SK-N-SH (cell line): ENCODE results near the gene LARP1. TPM values are rescaled to one million over a fixed set of nuclear protein-coding genes. Genes with fewer than 3 reads are reported as not detected.
A peak's percentile ranks its signal among the peaks of the same experiment; 100 is the strongest.

Source experiments
- CTCF ChIA-PET: fragments of 300-600, 350-600 bp; formaldehyde crosslinking; extraction: SDS; loops from one replicate; lab custom pipeline; 2021; lab: Yijun Ruan, JAX
- POLR2A ChIA-PET: fragments of 350-600 bp; sonication (Branson Sonifier 250); formaldehyde crosslinking; extraction: SDS; loops from one replicate; lab custom pipeline; 2020; ENCODE audit warnings: antibody characterized with exemption, inconsistent platforms; lab: Yijun Ruan, JAX
- DNase-seq: peaks from one replicate; pipeline ENCODE4 v3.0.0; 2012
- H2AFZ ChIP-seq: fragments of 200-600 bp; sonication (generic); 2 replicates; pipeline ENCODE4 v1.8.1; 2016; ENCODE audit warnings: antibody characterized with exemption, mild to moderate bottlenecking, low read depth
- H3F3A ChIP-seq: fragments of 200-600 bp; sonication (generic); replicated peaks from 2 replicates; pipeline ENCODE3; 2016; ENCODE audit warnings: antibody characterized with exemption, mild to moderate bottlenecking; ENCODE audit not compliant: insufficient read depth
- H3K27ac ChIP-seq, 2 experiments: fragments of 200-500 bp in 1 of 2; fragments of 200-600 bp in 1 of 2; sonication (Bioruptor generic) in 1 of 2; sonication (generic), shearing (Covaris generic) in 1 of 2; 2 replicates each; pipeline versions ENCODE4 v1.5.1 to v1.6.1; 2014 to 2016; ENCODE audit warnings: low read depth in 2 of 2, inconsistent platforms in 1 of 2, low read length in 1 of 2, mild to moderate bottlenecking in 1 of 2, mixed read lengths in 1 of 2
- H3K27me3 ChIP-seq: fragments of 200-600 bp; sonication (generic), shearing (Covaris generic); 2 replicates; pipeline ENCODE4 v1.6.1; 2016; ENCODE audit warnings: mixed run types; ENCODE audit not compliant: insufficient read depth
- H3K36me3 ChIP-seq, 2 experiments: fragments of 200-500 bp in 1 of 2; fragments of 200-600 bp in 1 of 2; sonication (Bioruptor generic) in 1 of 2; sonication (generic) in 1 of 2; replicated peaks in 1 of 2; 2 replicates each; pipeline versions ENCODE3 to v1.5.1; 2014 to 2016; ENCODE audit warnings: low read length in 1 of 2, mild to moderate bottlenecking in 1 of 2; ENCODE audit not compliant: insufficient read depth in 2 of 2, control insufficient read depth in 1 of 2
- H3K4me1 ChIP-seq, 2 experiments: fragments of 200-500 bp in 1 of 2; fragments of 200-600 bp in 1 of 2; sonication (Bioruptor generic) in 1 of 2; sonication (generic), shearing (Covaris generic) in 1 of 2; 2 replicates each; pipeline versions ENCODE4 v1.5.1 to v1.6.1; 2014 to 2016; ENCODE audit warnings: low read depth in 1 of 2, low read length in 1 of 2, mixed run types in 1 of 2; ENCODE audit not compliant: insufficient read depth in 2 of 2, control insufficient read depth in 1 of 2
- H3K4me2 ChIP-seq: fragments of 200-600 bp; sonication (generic), shearing (Covaris generic); 2 replicates; pipeline ENCODE4 v1.6.1; 2017; ENCODE audit warnings: mixed run types
- H3K4me3 ChIP-seq, 2 experiments: fragments of 200-500 bp in 1 of 2; fragments of 200-600 bp in 1 of 2; sonication (Bioruptor generic) in 1 of 2; sonication (generic), shearing (Covaris generic) in 1 of 2; 2 replicates each; pipeline versions ENCODE4 v1.5.1 to v1.8.1; 2014 to 2016; ENCODE audit warnings: low read depth in 2 of 2, inconsistent platforms in 1 of 2, low read length in 1 of 2, mild to moderate bottlenecking in 1 of 2, mixed read lengths in 1 of 2, moderate library complexity in 1 of 2
- H3K79me2 ChIP-seq: fragments of 200-600 bp; sonication (generic); 2 replicates; pipeline ENCODE4 v1.8.1; 2017; ENCODE audit warnings: mild to moderate bottlenecking; ENCODE audit not compliant: insufficient read depth
- H3K9ac ChIP-seq: fragments of 200-600 bp; sonication (generic); 2 replicates; pipeline ENCODE4 v1.6.1; 2017; ENCODE audit warnings: mixed run types
- H3K9me2 ChIP-seq: fragments of 200-600 bp; sonication (generic); 2 replicates; pipeline ENCODE4 v1.6.1; 2017; ENCODE audit warnings: mixed run types
- H3K9me3 ChIP-seq: fragments of 200-600 bp; sonication (generic); 2 replicates; pipeline ENCODE4 v1.6.1; 2017; ENCODE audit warnings: mixed run types, mild to moderate bottlenecking, moderate library complexity
- H4K20me1 ChIP-seq: fragments of 200-600 bp; sonication (generic); 2 replicates; pipeline ENCODE4 v1.6.1; 2017; ENCODE audit warnings: mild to moderate bottlenecking, mixed run types; ENCODE audit not compliant: insufficient read depth
- CHD2 ChIP-seq: fragments of 150-350 bp; IDR thresholded peaks from 2 replicates; pipeline ENCODE4 v1.6.1; 2018; ENCODE audit warnings: low read length; ENCODE audit not compliant: partially characterized antibody
- CTCF ChIP-seq: fragments of 200-600 bp; sonication (generic); IDR thresholded peaks from 2 replicates; pipeline ENCODE4 v1.6.1; 2017; ENCODE audit warnings: antibody characterized with exemption, mild to moderate bottlenecking, moderate library complexity
- ELF1 ChIP-seq: IDR thresholded peaks from 2 replicates; pipeline ENCODE4 v1.4.0; 2012
- EZH2phosphoT487 ChIP-seq: fragments of 200-600 bp; sonication (generic); IDR thresholded peaks from 2 replicates; pipeline ENCODE4 v1.6.1; 2017; ENCODE audit warnings: low read depth, mixed run types, mild to moderate bottlenecking, antibody characterized with exemption, moderate library complexity, borderline replicate concordance
- FOXJ3 ChIP-seq: sonication (generic); formaldehyde crosslinking; IDR thresholded peaks from 2 replicates; pipeline ENCODE4 v1.5.1; 2020; ENCODE audit warnings: mild to moderate bottlenecking, missing genetic modification reagents
- FOXM1 ChIP-seq: IDR thresholded peaks from 2 replicates; pipeline ENCODE4 v1.4.0; 2012; ENCODE audit warnings: low read depth, mild to moderate bottlenecking
- GABPA ChIP-seq: IDR thresholded peaks from 2 replicates; pipeline ENCODE4 v1.4.0; 2012; ENCODE audit warnings: low read depth, mild to moderate bottlenecking
- GATA2 ChIP-seq: sonication (generic); formaldehyde crosslinking; IDR thresholded peaks from 2 replicates; pipeline ENCODE4 v1.5.0; 2020; ENCODE audit warnings: mild to moderate bottlenecking, missing genetic modification reagents
- IRF3 ChIP-seq: fragments of 150-350 bp; IDR thresholded peaks from 2 replicates; pipeline ENCODE4 v1.6.1; 2016; ENCODE audit warnings: mild to moderate bottlenecking, low read depth, low read length
- JUND ChIP-seq: IDR thresholded peaks from 2 replicates; pipeline ENCODE4 v1.4.0; 2012
- MEF2A ChIP-seq: IDR thresholded peaks from 2 replicates; pipeline ENCODE4 v1.4.0; 2012; ENCODE audit warnings: low read depth, borderline replicate concordance
- MXI1 ChIP-seq: IDR thresholded peaks from 2 replicates; pipeline ENCODE4 v1.6.1; 2012; ENCODE audit warnings: mild to moderate bottlenecking, low read depth, low read length, improper control_type of control experiment
- NRF1 ChIP-seq: IDR thresholded peaks from 2 replicates; pipeline ENCODE4 v1.6.1; 2012; ENCODE audit warnings: low read depth, mild to moderate bottlenecking, low read length
- PBX3 ChIP-seq: IDR thresholded peaks from 2 replicates; pipeline ENCODE4; 2012
- POLR2AphosphoS5 ChIP-seq: IDR thresholded peaks from 2 replicates; pipeline ENCODE4 v1.6.1; 2012; ENCODE audit warnings: low read depth, low read length
- RAD21 ChIP-seq: IDR thresholded peaks from 2 replicates; pipeline ENCODE4 v1.6.1; 2012; ENCODE audit warnings: mild to moderate bottlenecking, low read length
- RCOR1 ChIP-seq: fragments of 150-350 bp; IDR thresholded peaks from 2 replicates; pipeline ENCODE4 v1.6.1; 2017; ENCODE audit warnings: antibody characterized with exemption, low read length
- RFX5 ChIP-seq: IDR thresholded peaks from 2 replicates; pipeline ENCODE4 v1.6.1; 2012; ENCODE audit warnings: mild to moderate bottlenecking, improper control_type of control experiment, low read length
- RXRA ChIP-seq: IDR thresholded peaks from 2 replicates; pipeline ENCODE4 v1.4.0; 2012; ENCODE audit warnings: low read depth, mild to moderate bottlenecking, borderline replicate concordance
- SIN3A ChIP-seq: IDR thresholded peaks from 2 replicates; pipeline ENCODE4 v1.6.1; 2012; ENCODE audit warnings: low read depth, mild to moderate bottlenecking, low read length, moderate library complexity, borderline replicate concordance
- SMC3 ChIP-seq: IDR thresholded peaks from 2 replicates; pipeline ENCODE4 v1.6.1; 2012; ENCODE audit warnings: low read depth, low read length, improper control_type of control experiment
- TAF1 ChIP-seq: IDR thresholded peaks from 2 replicates; pipeline ENCODE4 v1.6.1; 2012; ENCODE audit warnings: low read depth, mild to moderate bottlenecking, low read length, moderate library complexity, borderline replicate concordance
- TCF12 ChIP-seq: IDR thresholded peaks from 2 replicates; pipeline ENCODE4 v1.4.0; 2012
- USF1 ChIP-seq: IDR thresholded peaks from 2 replicates; pipeline ENCODE4 v1.4.0; 2012; ENCODE audit warnings: low read depth, borderline replicate concordance
- USF2 ChIP-seq: fragments of 150-350 bp; IDR thresholded peaks from 2 replicates; pipeline ENCODE4 v1.6.1; 2017; ENCODE audit warnings: antibody characterized with exemption, low read length, low read depth, borderline replicate concordance
- YY1 ChIP-seq: IDR thresholded peaks from 2 replicates; pipeline ENCODE4 v1.4.0; 2012; ENCODE audit warnings: low read depth, mild to moderate bottlenecking
- WGBS: methylation state at CpG from one replicate; pipeline ENCODE4 v1.1.6; 2017; ENCODE audit warnings: low lambda C conversion rate; 5-methylcytosine and 5-hydroxymethylcytosine counted together
- polyA plus RNA-seq, 3 experiments: library from polyadenylated mRNA; depleted of rRNA; stranded (reverse); fragments of >200 nt; gene quantifications; 2 replicates each; pipeline ENCODE4 v1.2.3, GENCODE V29; 2012

Gene LARP1
- polyA plus RNA-seq, 1 of the 3 experiments (the other 2 are of a cell fraction) = 57.4 TPM

- no peak for TF ChIP-seq GABPA
- no peak for TF ChIP-seq MXI1
- no peak for TF ChIP-seq MEF2A
Measured at GRCh38 chr5:154851351-154851750, 96.2 kb downstream of the LARP1 start (continued).

GRCh38 chr5:154857530-154858296 lies 102.5 kb downstream of the LARP1 start:
- POLR2A ChIA-PET = interaction anchor here (0.6 to 2.5 kb wide), 11 partner anchors 12 to 179 kb away, joined by 3 to 16 read pairs (median 3); no protein-coding TSS in a partner anchor
- CTCF ChIA-PET = interaction anchor here (0.6 to 1.6 kb wide), 12 partner anchors 22 to 433 kb away, joined by 3 to 6 read pairs (median 3); no protein-coding TSS in a partner anchor
- TF ChIP-seq RFX5 (no peak), TCF12 (no peak), RXRA (0 out of 2 replicates have a peak, but pooled peaks have one; percentile 26), GATA2 (no peak), CHD2 (peak; percentile 20), SIN3A (peak; percentile 57), CTCF (peak; percentile 22; the same call in 1 of the 2 replicates), TAF1 (peak; percentile 72), JUND (no peak), RAD21 (no peak), IRF3 (no peak), USF1 (peak; percentile 13; the same call in 1 of the 2 replicates), MEF2A (no peak), SMC3 (no peak), FOXM1 (0 out of 2 replicates have a peak, but pooled peaks have one; percentile 23), ELF1 (no peak), NRF1 (peak; percentile 56), MXI1 (peak; percentile 80), RCOR1 (no peak), USF2 (no peak), YY1 (no peak), PBX3 (no peak; the same call in 1 of the 2 replicates), FOXJ3 (CRISPR knock-in tag) (no peak), EZH2phosphoT487 (no peak), GABPA (no peak), POLR2AphosphoS5 (peak; percentile 88)

More at GRCh38 chr5:154857530-154858296, 102.5 kb downstream of the LARP1 start:
- peaks cover 0 to 2% of the 10 kb centered on the region in 2 experiments for H3K36me3 ChIP-seq
- H3K9me3 ChIP-seq = no peaks in the 10 kb centered on the region
- H3K9ac ChIP-seq = peak overlapping the region; percentile 98
- H3K4me2 ChIP-seq = peak overlapping the region; percentile 99
- H3K27ac ChIP-seq = peak overlapping the region; percentile 99 to 100
- H2AFZ ChIP-seq = peak overlapping the region; percentile 78
- WGBS = 0% methylated on average over 27 of the region's 59 CpGs
- DNase-seq = peak; percentile 91
- no peaks in the 10 kb centered on the region for H3K9me2 ChIP-seq
- peaks cover 16% of the 10 kb centered on the region for H3F3A ChIP-seq
- peak overlapping the region; percentile 62 to 86 for H3K4me3 ChIP-seq
- peaks cover 14 to 17% of the 10 kb centered on the region in 2 experiments for H3K4me1 ChIP-seq
- H3K27me3 ChIP-seq = no peaks in the 10 kb centered on the region
- peaks cover 29% of the 10 kb centered on the region for H4K20me1 ChIP-seq
- H3K79me2 ChIP-seq = peaks cover 43% of the 10 kb centered on the region
